Neural cell (in vitro differentiated cells): ENCODE results near the gene GEMIN4. TPM values are rescaled to one million over a fixed set of nuclear protein-coding genes. Genes with fewer than 3 reads are reported as not detected.

Source experiments
- H2AFZ ChIP-seq: fragments of 200-600, 300-800 bp; sonication (generic), shearing (Covaris generic); 2 replicates; pipeline ENCODE4 v1.6.0; 2014; ENCODE audit warnings: low read depth, mild to moderate bottlenecking, antibody characterized with exemption, low read length, moderate library complexity
- H3F3A ChIP-seq: fragments of 200-600 bp; shearing (Covaris generic); 2 replicates; pipeline ENCODE4 v1.6.1; 2016; ENCODE audit warnings: mild to moderate bottlenecking, moderate library complexity, mixed read lengths, antibody characterized with exemption, low read length; ENCODE audit not compliant: insufficient read depth, poor library complexity, severe bottlenecking
- H3K27ac ChIP-seq: fragments of 200-600, 300-800 bp; sonication (generic), shearing (Covaris generic); 2 replicates; pipeline ENCODE4 v1.5.1; 2014; ENCODE audit warnings: mild to moderate bottlenecking, low read length, moderate library complexity
- H3K27me3 ChIP-seq: fragments of 300-800, 200-600 bp; sonication (generic), shearing (Covaris generic); 2 replicates; pipeline ENCODE4 v1.6.0; 2014; ENCODE audit warnings: mild to moderate bottlenecking, low read depth, low read length, moderate library complexity; ENCODE audit not compliant: insufficient read depth
- H3K36me3 ChIP-seq: fragments of 300-800, 200-600 bp; sonication (generic), shearing (Covaris generic); 2 replicates; pipeline ENCODE4 v1.5.1; 2014; ENCODE audit warnings: mild to moderate bottlenecking, antibody characterized with exemption, low read length, moderate library complexity; ENCODE audit not compliant: insufficient read depth
- H3K4me2 ChIP-seq: fragments of 300-800, 200-600 bp; sonication (generic), shearing (Covaris generic); 2 replicates; pipeline ENCODE4 v1.6.0; 2014; ENCODE audit warnings: mild to moderate bottlenecking, low read length
- H3K4me3 ChIP-seq: fragments of 300-800, 200-600 bp; sonication (generic), shearing (Covaris generic); 2 replicates; pipeline ENCODE4 v1.5.1; 2014; ENCODE audit warnings: mild to moderate bottlenecking, low read length, moderate library complexity
- H3K79me2 ChIP-seq: fragments of 200-600 bp; shearing (Covaris generic); replicated peaks from 2 replicates; pipeline ENCODE4 v1.6.0; 2014; ENCODE audit warnings: mild to moderate bottlenecking, low read length, moderate library complexity; ENCODE audit not compliant: insufficient read depth
- H3K9ac ChIP-seq: fragments of 300-800, 200-600 bp; sonication (generic), shearing (Covaris generic); 2 replicates; pipeline ENCODE4 v1.6.1; 2016; ENCODE audit warnings: mild to moderate bottlenecking, low read length, mixed read lengths
- H3K9me2 ChIP-seq: fragments of 200-600 bp; shearing (Covaris generic); 2 replicates; pipeline ENCODE4 v1.6.1; 2016; ENCODE audit warnings: mild to moderate bottlenecking, low read length, mixed read lengths; ENCODE audit not compliant: insufficient read depth
- H3K9me3 ChIP-seq: fragments of 200-600, 300-800 bp; sonication (generic), shearing (Covaris generic); 2 replicates; pipeline ENCODE4 v1.6.1; 2016; ENCODE audit warnings: mild to moderate bottlenecking, mixed run types, low read length, moderate library complexity, mixed read lengths
- H4K20me1 ChIP-seq: fragments of 200-600 bp; shearing (Covaris generic); 2 replicates; pipeline ENCODE4 v1.6.1; 2016; ENCODE audit warnings: mild to moderate bottlenecking, mixed run types; ENCODE audit not compliant: insufficient read depth
- EP300 ChIP-seq: fragments of 450-650 bp; conservative IDR thresholded peaks from 2 replicates; pipeline ENCODE4 v1.6.1; 2014; ENCODE audit warnings: antibody characterized with exemption, mild to moderate bottlenecking, moderate library complexity; ENCODE audit not compliant: poor library complexity, severe bottlenecking
- EZH2 ChIP-seq: fragments of 200-600, 300-800 bp; shearing (Covaris generic), sonication (generic); IDR thresholded peaks from 2 replicates; pipeline ENCODE4 v1.6.1; 2014; ENCODE audit warnings: antibody characterized with exemption, low read length, borderline replicate concordance, mild to moderate bottlenecking; ENCODE audit not compliant: insufficient read depth, poor library complexity, severe bottlenecking
- MXI1 ChIP-seq: fragments of 450-650 bp; conservative IDR thresholded peaks from 2 replicates; pipeline ENCODE4 v1.6.1; 2014; ENCODE audit warnings: antibody characterized with exemption, mild to moderate bottlenecking; ENCODE audit not compliant: poor library complexity, severe bottlenecking
- POLR2AphosphoS5 ChIP-seq: IDR thresholded peaks from 2 replicates; pipeline ENCODE4 v1.6.1; 2012
- RAD21 ChIP-seq: fragments of 450-650 bp; conservative IDR thresholded peaks from 2 replicates; pipeline ENCODE4 v1.6.1; 2014; ENCODE audit warnings: antibody characterized with exemption, mild to moderate bottlenecking, moderate library complexity
- SMC3 ChIP-seq: fragments of 450-650 bp; conservative IDR thresholded peaks from 2 replicates; pipeline ENCODE4 v1.6.1; 2014; ENCODE audit warnings: antibody characterized with exemption, mild to moderate bottlenecking, moderate library complexity; ENCODE audit not compliant: poor library complexity
- TAF1 ChIP-seq: IDR thresholded peaks from 2 replicates; pipeline ENCODE4 v1.6.1; 2012; ENCODE audit warnings: low read depth
- polyA plus RNA-seq: library from polyadenylated mRNA; depleted of rRNA; stranded (reverse); fragments of >200 nt; gene quantifications from 2 replicates; pipeline ENCODE4 v1.2.3, GENCODE V29; 2014
- TF ChIP-seq, protein P1 (sequence below): fragments of 450-650 bp; IDR thresholded peaks from 2 replicates; pipeline ENCODE4 v1.5.1; 2014; ENCODE audit warnings: antibody characterized with exemption, mild to moderate bottlenecking, moderate library complexity; ENCODE audit not compliant: poor library complexity, severe bottlenecking
- TF ChIP-seq, protein P2 (sequence below): IDR thresholded peaks from 2 replicates; pipeline ENCODE4 v1.6.1; 2012; ENCODE audit warnings: borderline replicate concordance

The GEMIN4 gene
- polyA plus RNA-seq, 1 donor from 2014 or later = 4.5 TPM

DNA sequence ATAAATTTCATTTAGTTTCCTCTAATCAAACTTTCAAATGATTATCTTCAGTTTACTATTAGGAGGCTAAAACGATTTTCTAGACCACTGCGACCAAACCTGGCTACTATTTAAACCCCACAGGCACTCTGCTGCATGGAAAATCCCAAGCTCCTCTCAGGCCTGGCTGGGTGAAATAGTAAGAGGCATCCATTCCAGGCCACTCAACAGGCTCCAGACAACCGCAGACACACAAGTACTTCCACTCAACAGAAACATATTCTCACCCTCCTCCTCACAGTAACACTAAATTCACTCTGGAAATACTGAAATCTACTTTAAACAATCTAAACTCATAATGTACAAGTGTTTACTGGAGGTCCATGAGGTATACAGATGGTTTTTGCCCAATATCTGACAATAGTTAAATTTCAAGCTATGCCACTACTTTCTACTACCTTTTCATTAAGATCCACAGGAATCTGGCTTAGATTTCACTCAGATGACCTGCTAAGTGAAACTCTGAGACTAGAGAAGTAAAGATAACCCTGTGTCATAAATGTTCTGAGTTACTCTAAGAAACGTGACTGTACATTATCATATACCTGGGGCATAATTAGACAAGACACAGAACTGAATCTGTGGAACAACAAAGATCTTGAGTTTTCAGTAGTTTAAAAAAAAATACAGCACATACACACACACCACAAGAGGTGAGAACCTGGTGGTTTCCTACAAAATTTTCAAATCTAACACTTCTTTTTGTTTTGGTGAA is 47.8 kb downstream of the GEMIN4 start:
- H3K9me3 ChIP-seq = no peaks in the 10 kb centered on the region
- H3K27ac ChIP-seq = no peak overlapping the region
- H3K4me3 ChIP-seq = no peak overlapping the region
- no peaks in the 10 kb centered on the region for H3K9me2 ChIP-seq
- H3K27me3 ChIP-seq = no peaks in the 10 kb centered on the region
- H3K79me2 ChIP-seq = peaks cover 5% of the 10 kb centered on the region
- H3F3A ChIP-seq = no peaks in the 10 kb centered on the region
- no peak overlapping the region for H2AFZ ChIP-seq
- TF ChIP-seq, protein P1, sequence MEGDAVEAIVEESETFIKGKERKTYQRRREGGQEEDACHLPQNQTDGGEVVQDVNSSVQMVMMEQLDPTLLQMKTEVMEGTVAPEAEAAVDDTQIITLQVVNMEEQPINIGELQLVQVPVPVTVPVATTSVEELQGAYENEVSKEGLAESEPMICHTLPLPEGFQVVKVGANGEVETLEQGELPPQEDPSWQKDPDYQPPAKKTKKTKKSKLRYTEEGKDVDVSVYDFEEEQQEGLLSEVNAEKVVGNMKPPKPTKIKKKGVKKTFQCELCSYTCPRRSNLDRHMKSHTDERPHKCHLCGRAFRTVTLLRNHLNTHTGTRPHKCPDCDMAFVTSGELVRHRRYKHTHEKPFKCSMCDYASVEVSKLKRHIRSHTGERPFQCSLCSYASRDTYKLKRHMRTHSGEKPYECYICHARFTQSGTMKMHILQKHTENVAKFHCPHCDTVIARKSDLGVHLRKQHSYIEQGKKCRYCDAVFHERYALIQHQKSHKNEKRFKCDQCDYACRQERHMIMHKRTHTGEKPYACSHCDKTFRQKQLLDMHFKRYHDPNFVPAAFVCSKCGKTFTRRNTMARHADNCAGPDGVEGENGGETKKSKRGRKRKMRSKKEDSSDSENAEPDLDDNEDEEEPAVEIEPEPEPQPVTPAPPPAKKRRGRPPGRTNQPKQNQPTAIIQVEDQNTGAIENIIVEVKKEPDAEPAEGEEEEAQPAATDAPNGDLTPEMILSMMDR = no peak
- TF ChIP-seq EP300 (no peak), TAF1 (no peak), RAD21 (no peak), SMC3 (no peak), POLR2AphosphoS5 (no peak), MXI1 (no peak), EZH2 (no peak)
- TF ChIP-seq, protein P2, sequence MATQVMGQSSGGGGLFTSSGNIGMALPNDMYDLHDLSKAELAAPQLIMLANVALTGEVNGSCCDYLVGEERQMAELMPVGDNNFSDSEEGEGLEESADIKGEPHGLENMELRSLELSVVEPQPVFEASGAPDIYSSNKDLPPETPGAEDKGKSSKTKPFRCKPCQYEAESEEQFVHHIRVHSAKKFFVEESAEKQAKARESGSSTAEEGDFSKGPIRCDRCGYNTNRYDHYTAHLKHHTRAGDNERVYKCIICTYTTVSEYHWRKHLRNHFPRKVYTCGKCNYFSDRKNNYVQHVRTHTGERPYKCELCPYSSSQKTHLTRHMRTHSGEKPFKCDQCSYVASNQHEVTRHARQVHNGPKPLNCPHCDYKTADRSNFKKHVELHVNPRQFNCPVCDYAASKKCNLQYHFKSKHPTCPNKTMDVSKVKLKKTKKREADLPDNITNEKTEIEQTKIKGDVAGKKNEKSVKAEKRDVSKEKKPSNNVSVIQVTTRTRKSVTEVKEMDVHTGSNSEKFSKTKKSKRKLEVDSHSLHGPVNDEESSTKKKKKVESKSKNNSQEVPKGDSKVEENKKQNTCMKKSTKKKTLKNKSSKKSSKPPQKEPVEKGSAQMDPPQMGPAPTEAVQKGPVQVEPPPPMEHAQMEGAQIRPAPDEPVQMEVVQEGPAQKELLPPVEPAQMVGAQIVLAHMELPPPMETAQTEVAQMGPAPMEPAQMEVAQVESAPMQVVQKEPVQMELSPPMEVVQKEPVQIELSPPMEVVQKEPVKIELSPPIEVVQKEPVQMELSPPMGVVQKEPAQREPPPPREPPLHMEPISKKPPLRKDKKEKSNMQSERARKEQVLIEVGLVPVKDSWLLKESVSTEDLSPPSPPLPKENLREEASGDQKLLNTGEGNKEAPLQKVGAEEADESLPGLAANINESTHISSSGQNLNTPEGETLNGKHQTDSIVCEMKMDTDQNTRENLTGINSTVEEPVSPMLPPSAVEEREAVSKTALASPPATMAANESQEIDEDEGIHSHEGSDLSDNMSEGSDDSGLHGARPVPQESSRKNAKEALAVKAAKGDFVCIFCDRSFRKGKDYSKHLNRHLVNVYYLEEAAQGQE = no peak
- no peaks in the 10 kb centered on the region for H4K20me1 ChIP-seq
- H3K9ac ChIP-seq = no peak overlapping the region
- H3K4me2 ChIP-seq = no peak overlapping the region
- no peaks in the 10 kb centered on the region for H3K36me3 ChIP-seq

DNA sequence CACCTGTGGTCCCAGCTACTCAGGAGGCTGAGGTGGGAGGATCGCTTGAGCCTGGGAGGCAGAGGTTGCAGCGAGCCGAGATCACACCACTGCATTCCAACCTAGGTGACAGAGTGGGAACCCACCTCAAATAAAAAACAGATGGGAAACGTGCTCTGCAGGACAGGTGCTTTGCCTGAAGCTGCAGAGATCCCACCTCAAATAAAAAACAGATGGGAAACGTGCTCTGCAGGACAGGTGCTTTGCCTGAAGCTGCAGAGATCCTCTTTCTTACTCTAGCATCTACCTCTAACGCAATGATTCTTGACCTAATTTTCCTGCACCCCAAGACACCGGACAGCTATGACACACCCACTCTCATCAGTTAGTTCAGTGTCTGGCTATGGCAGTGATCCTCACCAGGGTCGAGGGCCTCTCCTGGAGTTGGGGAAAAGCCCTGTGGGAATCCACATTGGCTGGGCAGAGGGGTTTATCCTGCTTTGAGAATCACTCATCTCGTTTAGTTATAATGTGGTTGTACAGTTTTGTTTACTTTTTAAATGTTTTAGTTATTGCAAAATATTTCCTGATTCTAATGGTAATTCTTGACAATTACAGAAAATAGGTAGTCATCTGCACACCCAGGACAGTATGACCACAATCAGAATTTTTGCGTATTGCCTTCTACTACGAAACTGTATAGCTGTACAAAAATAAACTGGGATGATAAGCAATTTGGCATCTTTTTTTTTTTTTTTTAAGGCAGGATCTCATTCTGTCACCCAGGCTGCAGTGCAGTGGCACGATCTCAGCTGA is 48.8 kb downstream of the GEMIN4 start:
- Histone ChIP-seq H3K9me2 (no peaks in the 10 kb centered on the region), H2AFZ (no peak overlapping the region), H3K4me2 (no peak overlapping the region), H3F3A (no peaks in the 10 kb centered on the region), H3K27me3 (no peaks in the 10 kb centered on the region), H4K20me1 (no peaks in the 10 kb centered on the region), H3K79me2 (peaks cover 5% of the 10 kb centered on the region), H3K9ac (no peak overlapping the region), H3K36me3 (no peaks in the 10 kb centered on the region), H3K4me3 (no peak overlapping the region), H3K27ac (no peak overlapping the region), H3K9me3 (no peaks in the 10 kb centered on the region)
- no peak for TF ChIP-seq EZH2
- TF ChIP-seq EP300 = no peak
- no peak for TF ChIP-seq POLR2AphosphoS5
- TF ChIP-seq SMC3 = no peak
- TF ChIP-seq MXI1 = no peak
- TF ChIP-seq, protein P2 = no peak
- no peak for TF ChIP-seq TAF1
- TF ChIP-seq RAD21 = no peak
- TF ChIP-seq, protein P1 = no peak
